Left ventricle myocardium inferior (tissue), 1 donor: ENCODE results near the gene SMYD3. TPM values are rescaled to one million over a fixed set of nuclear protein-coding genes. Genes with fewer than 3 reads are reported as not detected.
A peak's percentile ranks its signal among the peaks of the same experiment; 100 is the strongest.

ENCODE experiments used
- DNase-seq: peaks from one replicate; pipeline ENCODE4 v3.0.0-alpha.2; 2020
- H3K27ac ChIP-seq: fragments of 200-600 bp; replicated peaks from 2 replicates; pipeline ENCODE4 v1.8.0; 2021
- H3K27me3 ChIP-seq: fragments of 200-600 bp; 2 replicates; pipeline ENCODE4 v1.8.0; 2021; ENCODE audit warnings: low read depth
- H3K36me3 ChIP-seq: fragments of 200-600 bp; 2 replicates; pipeline ENCODE4 v1.8.0; 2021
- H3K4me1 ChIP-seq: fragments of 200-600 bp; 2 replicates; pipeline ENCODE4 v1.8.0; 2021
- H3K4me3 ChIP-seq: fragments of 200-600 bp; 2 replicates; pipeline ENCODE4 v1.8.0; 2021; ENCODE audit warnings: mild to moderate bottlenecking, moderate library complexity
- H3K9me3 ChIP-seq: fragments of 200-600 bp; replicated peaks from 2 replicates; pipeline ENCODE4 v1.8.0; 2021
- intact Hi-C: fragments of 100-400 bp; cut with micrococcal nuclease; formaldehyde crosslinking; loops from one replicate; pipeline ENCODE4 v1.11.0; 2022
- total RNA-seq: library from RNA; stranded (reverse); fragmentation: NEBNext Ultra II Directional; extraction: Animal tissue kit (Norgen Biotek cat#: 25700); gene quantifications from one replicate; pipeline ENCODE4 v1.2.1, GENCODE V29; 2021
- TF ChIP-seq, protein P1 (sequence below): fragments of 200-600 bp; IDR thresholded peaks from 2 replicates; pipeline ENCODE4 v1.8.0; 2021; ENCODE audit warnings: antibody characterized with exemption, mild to moderate bottlenecking, borderline replicate concordance
- donor health status: DM: no; HTN: yes; CAD: no; lungs with severe emphysema.

The SMYD3 gene
- total RNA-seq, 1 donor from 2014 or later, result 9.9 TPM

DNA sequence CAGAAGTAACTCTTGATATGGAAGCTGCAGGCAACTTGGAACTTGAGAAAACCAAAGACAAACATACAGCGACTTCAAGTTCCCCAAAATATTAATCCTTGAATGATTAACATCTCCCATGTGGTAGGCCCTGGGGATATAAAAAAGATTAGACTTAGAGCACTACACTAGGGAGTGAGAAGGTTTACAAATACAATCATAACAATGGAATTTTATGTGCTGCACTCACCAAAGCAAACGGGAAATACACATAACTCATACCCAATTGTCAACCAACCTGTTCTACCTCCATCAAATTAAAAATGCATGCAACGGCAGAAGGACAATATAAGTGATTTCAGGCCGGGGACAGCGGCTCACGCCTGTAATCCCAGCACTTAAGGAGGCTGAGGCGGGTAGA lies 3.7 kb downstream of the SMYD3 start:
- no peak overlapping the region for H3K27ac ChIP-seq
- H3K4me1 ChIP-seq, result peaks cover 18% of the 10 kb centered on the region
- DNase-seq, result no peak
- TF ChIP-seq, protein P1, sequence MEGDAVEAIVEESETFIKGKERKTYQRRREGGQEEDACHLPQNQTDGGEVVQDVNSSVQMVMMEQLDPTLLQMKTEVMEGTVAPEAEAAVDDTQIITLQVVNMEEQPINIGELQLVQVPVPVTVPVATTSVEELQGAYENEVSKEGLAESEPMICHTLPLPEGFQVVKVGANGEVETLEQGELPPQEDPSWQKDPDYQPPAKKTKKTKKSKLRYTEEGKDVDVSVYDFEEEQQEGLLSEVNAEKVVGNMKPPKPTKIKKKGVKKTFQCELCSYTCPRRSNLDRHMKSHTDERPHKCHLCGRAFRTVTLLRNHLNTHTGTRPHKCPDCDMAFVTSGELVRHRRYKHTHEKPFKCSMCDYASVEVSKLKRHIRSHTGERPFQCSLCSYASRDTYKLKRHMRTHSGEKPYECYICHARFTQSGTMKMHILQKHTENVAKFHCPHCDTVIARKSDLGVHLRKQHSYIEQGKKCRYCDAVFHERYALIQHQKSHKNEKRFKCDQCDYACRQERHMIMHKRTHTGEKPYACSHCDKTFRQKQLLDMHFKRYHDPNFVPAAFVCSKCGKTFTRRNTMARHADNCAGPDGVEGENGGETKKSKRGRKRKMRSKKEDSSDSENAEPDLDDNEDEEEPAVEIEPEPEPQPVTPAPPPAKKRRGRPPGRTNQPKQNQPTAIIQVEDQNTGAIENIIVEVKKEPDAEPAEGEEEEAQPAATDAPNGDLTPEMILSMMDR, result no peak
- intact Hi-C loops, result no loop called here
- no peaks in the 10 kb centered on the region for H3K27me3 ChIP-seq
- no peaks in the 10 kb centered on the region for H3K36me3 ChIP-seq
- no peak overlapping the region for H3K4me3 ChIP-seq
- H3K9me3 ChIP-seq, result no peaks in the 10 kb centered on the region

DNA sequence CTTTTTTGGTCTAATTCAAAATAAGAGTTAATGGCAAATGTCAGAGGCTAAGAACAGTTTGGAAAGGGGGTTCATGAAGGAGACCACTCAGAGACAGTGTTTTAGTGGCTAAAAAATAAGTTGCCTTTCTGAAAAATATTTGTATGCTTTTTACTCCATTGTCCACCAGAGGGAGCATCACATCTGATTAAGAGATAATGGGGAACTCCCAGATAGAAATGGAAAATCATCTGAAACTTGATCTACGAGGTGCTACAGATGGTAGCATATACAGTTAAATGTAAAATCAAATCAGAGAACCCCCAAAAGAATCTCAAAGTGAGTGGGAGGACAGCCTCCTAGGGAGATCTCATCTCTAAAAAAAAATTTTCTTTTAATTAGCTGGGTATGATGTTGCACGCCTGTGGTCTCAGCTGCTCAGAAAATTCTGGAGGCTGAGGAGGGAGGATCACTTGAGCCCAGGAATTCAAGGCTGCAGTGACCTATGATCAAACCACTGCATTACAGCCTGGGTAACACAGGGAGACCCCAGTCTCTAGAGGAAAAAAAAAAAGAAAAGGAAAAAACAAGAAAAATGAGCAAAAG lies 9.7 kb downstream of the SMYD3 start:
- Histone ChIP-seq H3K4me1 (peaks cover 1% of the 10 kb centered on the region), H3K4me3 (no peak overlapping the region), H3K9me3 (no peaks in the 10 kb centered on the region), H3K36me3 (no peaks in the 10 kb centered on the region), H3K27me3 (no peaks in the 10 kb centered on the region), H3K27ac (no peak overlapping the region)
- TF ChIP-seq, protein P1, result peak; percentile 73
- no peak for DNase-seq
- intact Hi-C loops, result loop anchor here (10.0 kb wide), 1 partner anchor 257 kb away; no protein-coding TSS in a partner anchor

DNA sequence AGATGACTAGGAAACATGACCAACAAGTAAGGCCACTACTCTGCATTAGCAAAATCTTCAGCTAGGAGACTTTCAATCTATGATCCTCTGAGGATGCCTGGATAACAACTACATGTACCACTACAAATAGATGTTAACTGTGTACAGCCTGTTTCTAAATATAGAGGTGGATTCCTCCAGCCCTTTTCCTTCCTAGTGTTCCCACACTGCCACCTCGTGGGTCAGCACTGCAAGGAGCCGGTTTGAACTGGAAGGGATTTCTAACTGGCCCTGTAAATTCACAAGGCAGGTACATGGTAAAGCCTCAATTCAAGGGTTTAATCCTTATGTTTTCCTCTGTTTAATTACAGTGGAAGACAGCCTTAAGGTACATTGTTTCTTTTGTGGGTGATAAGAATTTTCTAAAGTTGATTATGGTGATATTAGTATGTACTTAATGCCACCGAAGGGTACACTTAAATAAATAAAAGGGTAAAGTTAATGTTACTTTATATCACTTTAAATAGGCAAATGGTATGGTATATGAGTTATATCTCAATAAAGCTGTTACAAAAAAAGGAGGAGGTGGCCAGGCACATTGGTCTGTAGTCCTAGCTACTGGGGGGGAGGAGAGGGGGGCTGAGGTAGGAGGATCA lies 14.4 kb downstream of the SMYD3 start:
- Histone ChIP-seq H3K4me3 (no peak overlapping the region), H3K4me1 (peaks cover 5% of the 10 kb centered on the region), H3K27me3 (no peaks in the 10 kb centered on the region), H3K36me3 (no peaks in the 10 kb centered on the region), H3K9me3 (no peaks in the 10 kb centered on the region), H3K27ac (no peak overlapping the region)
- intact Hi-C loops, result loop anchor here (2.0 to 10.0 kb wide), 2 partner anchors 206 to 262 kb away; no protein-coding TSS in a partner anchor
- peak; percentile 60 for DNase-seq
- TF ChIP-seq, protein P1, result peak; percentile 89

DNA sequence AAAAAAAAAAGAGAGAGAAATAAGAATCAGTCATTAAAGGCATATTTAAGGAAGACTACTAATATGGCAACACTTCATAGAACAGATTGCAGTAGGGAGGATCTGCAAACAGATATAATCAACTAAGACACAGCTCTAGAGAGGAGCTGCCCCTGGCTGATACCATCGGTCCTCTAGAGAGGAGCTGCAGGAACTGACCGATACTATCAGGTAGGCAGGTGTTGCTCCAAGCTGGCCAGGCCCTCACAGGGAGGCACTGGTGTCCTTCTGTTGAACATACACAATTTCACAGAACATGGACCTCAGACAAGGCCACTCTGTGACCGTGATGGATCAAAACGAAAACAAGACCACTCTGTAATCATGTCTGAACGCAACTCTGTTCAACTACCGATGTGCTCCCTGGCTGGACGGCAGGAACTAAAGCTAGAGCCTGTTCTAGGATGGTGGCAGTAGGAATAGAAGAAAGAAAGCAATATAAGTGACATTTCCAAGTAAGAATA lies 15.5 kb downstream of the SMYD3 start:
- Histone ChIP-seq H3K27ac (no peak overlapping the region), H3K4me3 (no peak overlapping the region), H3K4me1 (peaks cover 5% of the 10 kb centered on the region), H3K36me3 (no peaks in the 10 kb centered on the region), H3K27me3 (no peaks in the 10 kb centered on the region), H3K9me3 (no peaks in the 10 kb centered on the region)
- DNase-seq, result no peak
- TF ChIP-seq, protein P1, result no peak
- intact Hi-C loops, result loop anchor here (2.0 to 10.0 kb wide), 2 partner anchors 207 to 263 kb away; no protein-coding TSS in a partner anchor

DNA sequence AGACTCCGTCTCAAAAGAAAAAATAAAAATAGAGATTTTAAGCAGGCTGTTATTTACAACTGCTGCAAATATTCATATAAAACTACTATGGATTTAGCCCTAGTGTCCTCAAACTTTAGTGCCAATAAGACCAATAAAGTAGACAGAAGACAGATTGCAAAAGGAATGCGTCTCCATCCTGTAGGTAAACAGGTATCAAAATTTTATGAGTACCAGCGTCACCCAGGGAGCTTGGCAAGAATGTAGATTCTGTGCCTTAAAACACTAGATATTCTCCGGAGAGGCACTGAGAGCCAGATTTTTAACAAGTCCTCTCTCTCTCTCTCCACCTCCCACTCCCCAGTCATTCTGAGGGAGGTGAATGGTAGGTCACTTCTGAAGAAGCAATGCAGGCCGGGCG lies 18.4 kb downstream of the SMYD3 start:
- TF ChIP-seq, protein P1, result no peak
- no peak for DNase-seq
- Histone ChIP-seq H3K4me1 (peaks cover 6% of the 10 kb centered on the region), H3K36me3 (no peaks in the 10 kb centered on the region), H3K9me3 (no peaks in the 10 kb centered on the region), H3K27me3 (no peaks in the 10 kb centered on the region), H3K27ac (no peak overlapping the region), H3K4me3 (no peak overlapping the region)
- intact Hi-C loops, result no loop called here
